GM23248 (cell line): ENCODE data around the gene MAD2L2. TPM values are rescaled to one million over a fixed set of nuclear protein-coding genes. Genes with fewer than 3 reads are reported as not detected.

Experiments used
- DNase-seq: peaks from one replicate; pipeline ENCODE4 v3.0.0-alpha.2; 2015
- H2AFZ ChIP-seq: fragments of 200-600 bp; sonication (generic); 2 replicates; pipeline ENCODE4 v1.6.1; 2016; ENCODE audit warnings: antibody characterized with exemption
- H3F3A ChIP-seq: fragments of 200-600 bp; sonication (generic); 2 replicates; pipeline ENCODE4 v1.6.1; 2016; ENCODE audit warnings: mild to moderate bottlenecking, antibody characterized with exemption, mixed run types; ENCODE audit not compliant: insufficient read depth
- H3K27ac ChIP-seq: fragments of 200-600 bp; sonication (generic); 2 replicates; pipeline ENCODE4 v1.5.1; 2016; ENCODE audit warnings: mild to moderate bottlenecking
- H3K27me3 ChIP-seq: fragments of 200-600 bp; sonication (generic); replicated peaks from 2 replicates; pipeline ENCODE4 v1.6.1; 2016; ENCODE audit warnings: mild to moderate bottlenecking; ENCODE audit not compliant: insufficient read depth
- H3K36me3 ChIP-seq: fragments of 200-600 bp; sonication (generic); 2 replicates; pipeline ENCODE4 v1.6.1; 2016; ENCODE audit warnings: low read depth, mild to moderate bottlenecking
- H3K4me1 ChIP-seq: fragments of 200-600 bp; sonication (generic); 2 replicates; pipeline ENCODE4 v1.6.1; 2016; ENCODE audit warnings: mild to moderate bottlenecking; ENCODE audit not compliant: insufficient read depth
- H3K4me2 ChIP-seq: fragments of 200-600 bp; sonication (generic); one replicate; pipeline ENCODE4 v1.6.1; 2016; ENCODE audit warnings: mild to moderate bottlenecking; ENCODE audit not compliant: unreplicated experiment
- H3K4me3 ChIP-seq: fragments of 200-600 bp; sonication (generic); 2 replicates; pipeline ENCODE4 v1.5.1; 2016; ENCODE audit warnings: mild to moderate bottlenecking
- H3K79me2 ChIP-seq: fragments of 200-600 bp; sonication (generic); 2 replicates; pipeline ENCODE4 v1.6.1; 2016; ENCODE audit warnings: mild to moderate bottlenecking; ENCODE audit not compliant: insufficient read depth
- H3K9ac ChIP-seq: fragments of 200-600 bp; sonication (generic); 2 replicates; pipeline ENCODE4 v1.6.1; 2016; ENCODE audit warnings: mild to moderate bottlenecking
- H3K9me2 ChIP-seq: fragments of 200-600 bp; sonication (generic); 2 replicates; pipeline ENCODE4 v1.6.1; 2016; ENCODE audit warnings: mixed run types, mild to moderate bottlenecking, moderate library complexity; ENCODE audit not compliant: insufficient read depth
- H3K9me3 ChIP-seq: fragments of 200-600 bp; sonication (generic); one replicate; pipeline ENCODE4 v1.6.1; 2017; ENCODE audit warnings: low read depth
- H4K20me1 ChIP-seq: fragments of 200-600 bp; sonication (generic); 2 replicates; pipeline ENCODE4 v1.6.0; 2016; ENCODE audit not compliant: insufficient read depth
- EZH2 ChIP-seq: fragments of 200-600 bp; sonication (generic); IDR thresholded peaks from 2 replicates; pipeline ENCODE4 v1.6.1; 2018; ENCODE audit warnings: antibody characterized with exemption, mild to moderate bottlenecking; ENCODE audit not compliant: insufficient read depth, poor library complexity, severe bottlenecking
- EZH2phosphoT487 ChIP-seq: fragments of 200-600 bp; sonication (generic); IDR thresholded peaks from 2 replicates; pipeline ENCODE4 v1.6.1; 2018; ENCODE audit warnings: antibody characterized with exemption, moderate library complexity, mild to moderate bottlenecking, low read depth; ENCODE audit not compliant: insufficient read depth
- WGBS, 2 experiments: methylation state at CpG; one replicate each; pipeline ENCODE4 v1.1.6; 2015 to 2017; ENCODE audit warnings: low lambda C conversion rate in 2 of 2, low coverage in 1 of 2; ENCODE audit errors: missing lambda C conversion rate in 2 of 2; 5-methylcytosine and 5-hydroxymethylcytosine counted together
- in situ Hi-C: fragments of 300-500 bp; cut with MboI; formaldehyde crosslinking; loops from 2 replicates; pipeline ENCODE4 v1.15.0; 2020
- polyA plus RNA-seq: library from polyadenylated mRNA; unstranded; fragments of >200 nt; fragmentation: Nextera tagmentation; extraction: Ambion mirVana; gene quantifications from 2 replicates; pipeline ENCODE4 v1.2.1, GENCODE V29; 2016
- total RNA-seq: library from RNA; depleted of rRNA; stranded (reverse); fragments of >200 nt; shearing (Covaris generic); gene quantifications from 2 replicates; pipeline ENCODE4 v1.2.3, GENCODE V29; 2014; rRNA removed

Gene MAD2L2
- total RNA-seq (54.5 and 61.2 TPM in 2 replicates), polyA plus RNA-seq (67.8 and 70.6 TPM in 2 replicates)

DNA sequence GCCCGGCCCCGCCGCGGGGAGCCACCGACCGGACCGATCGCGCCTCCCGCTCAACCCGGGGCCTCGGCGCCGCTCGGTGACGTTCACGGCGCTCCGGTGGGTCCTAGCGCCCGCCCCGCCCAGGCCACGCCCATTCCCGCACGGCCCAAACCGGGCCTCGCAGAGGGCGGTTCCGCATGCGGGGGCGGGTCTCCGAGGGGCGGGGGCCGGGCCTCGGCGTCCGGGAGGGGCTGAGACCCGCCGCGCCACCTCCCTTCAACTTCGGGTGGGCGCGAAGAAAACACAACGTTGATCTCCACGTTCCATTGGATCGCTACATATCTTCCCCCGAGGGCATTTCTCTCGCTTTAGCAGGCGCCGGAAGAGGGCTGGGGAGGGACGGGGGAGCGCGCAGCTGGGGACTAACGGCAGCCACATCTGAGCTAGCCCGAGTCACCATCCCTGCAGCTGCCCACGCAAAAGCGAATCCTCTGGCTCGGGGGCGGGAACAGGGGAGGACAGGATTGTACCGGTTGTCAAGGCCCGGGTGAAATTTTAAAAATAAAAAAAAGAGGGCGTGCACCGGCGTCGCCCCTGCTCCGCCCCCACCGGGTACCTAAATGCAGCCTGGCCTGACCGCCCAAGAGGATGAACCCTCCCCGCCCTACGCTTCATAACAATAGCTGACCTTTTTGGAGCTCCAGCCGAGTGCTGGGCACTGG lies at the start of gene MAD2L2:
Gene MAD2L2, minus strand, starts transcription at position 78 of the 701 bp plus-strand sequence. CDS start 547 bp downstream, outside the sequence.
- DNase-seq: peak; percentile 95
- Histone ChIP-seq H3K79me2 (peaks cover 11% of the 10 kb centered on the region; the same call in 1 of the 2 replicates), H3K9me3 (no peaks in the 10 kb centered on the region), H3F3A (peaks cover 7% of the 10 kb centered on the region; the same call in 1 of the 2 replicates), H3K36me3 (no peaks in the 10 kb centered on the region), H4K20me1 (no peaks in the 10 kb centered on the region), H3K4me3 (peak within 1 kb of the TSS; percentile 94), H3K9me2 (no peaks in the 10 kb centered on the region), H3K27ac (peak within 1 kb of the TSS; percentile 83), H3K27me3 (no peaks in the 10 kb centered on the region), H3K4me1 (0 out of 2 replicates have a peak, but pooled peaks cover 6% of the 10 kb centered on the region), H3K9ac (peak within 1 kb of the TSS; percentile 84), H3K4me2 (peak within 1 kb of the TSS; percentile 83), H2AFZ (peak within 1 kb of the TSS; percentile 88)
- 0% methylated on average over 41 to 45 of the region's 71 CpGs for WGBS, 2 experiments
- TF ChIP-seq EZH2 (no peak), EZH2phosphoT487 (no peak)
- in situ Hi-C loops: no loop called here

DNA sequence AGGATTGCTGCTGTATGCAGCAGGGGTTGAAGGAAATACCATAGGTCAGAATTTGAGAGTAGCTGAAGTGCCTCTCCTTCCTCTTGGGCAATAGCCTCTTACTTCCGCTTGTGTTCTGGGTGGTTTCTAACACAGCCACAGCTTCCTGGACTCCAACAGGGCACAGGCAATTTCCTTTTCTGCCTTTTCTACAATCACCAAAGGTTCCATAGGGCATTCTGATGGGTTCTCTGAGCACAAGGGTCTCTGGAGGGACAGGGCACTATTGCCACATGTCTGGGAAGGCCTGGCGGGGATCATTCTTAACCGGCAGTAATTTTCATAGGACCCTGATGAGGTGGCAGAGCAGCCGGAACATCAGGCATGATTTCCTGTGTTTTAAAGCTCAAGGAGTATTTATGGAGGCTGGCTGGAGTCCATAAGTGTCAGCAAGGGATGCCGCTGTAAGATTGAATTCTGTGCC lies 49.5 kb upstream of the MAD2L2 start:
- Histone ChIP-seq H3K79me2 (no peaks in the 10 kb centered on the region), H3K9ac (peak overlapping the region; percentile 56), H2AFZ (peak overlapping the region; percentile 92), H3F3A (peaks cover 8% of the 10 kb centered on the region), H4K20me1 (no peaks in the 10 kb centered on the region), H3K9me2 (no peaks in the 10 kb centered on the region), H3K4me1 (peaks cover 18% of the 10 kb centered on the region), H3K36me3 (no peaks in the 10 kb centered on the region), H3K4me3 (peak overlapping the region; percentile 52), H3K27ac (peak overlapping the region; percentile 50), H3K27me3 (no peaks in the 10 kb centered on the region), H3K4me2 (peak overlapping the region; percentile 32), H3K9me3 (no peaks in the 10 kb centered on the region)
- DNase-seq: peak; percentile 77
- no peak for TF ChIP-seq EZH2
- no peak for TF ChIP-seq EZH2phosphoT487
- 7 to 8% methylated on average over 5 of the region's 5 CpGs for WGBS, 2 experiments
- in situ Hi-C loops: no loop called here

DNA sequence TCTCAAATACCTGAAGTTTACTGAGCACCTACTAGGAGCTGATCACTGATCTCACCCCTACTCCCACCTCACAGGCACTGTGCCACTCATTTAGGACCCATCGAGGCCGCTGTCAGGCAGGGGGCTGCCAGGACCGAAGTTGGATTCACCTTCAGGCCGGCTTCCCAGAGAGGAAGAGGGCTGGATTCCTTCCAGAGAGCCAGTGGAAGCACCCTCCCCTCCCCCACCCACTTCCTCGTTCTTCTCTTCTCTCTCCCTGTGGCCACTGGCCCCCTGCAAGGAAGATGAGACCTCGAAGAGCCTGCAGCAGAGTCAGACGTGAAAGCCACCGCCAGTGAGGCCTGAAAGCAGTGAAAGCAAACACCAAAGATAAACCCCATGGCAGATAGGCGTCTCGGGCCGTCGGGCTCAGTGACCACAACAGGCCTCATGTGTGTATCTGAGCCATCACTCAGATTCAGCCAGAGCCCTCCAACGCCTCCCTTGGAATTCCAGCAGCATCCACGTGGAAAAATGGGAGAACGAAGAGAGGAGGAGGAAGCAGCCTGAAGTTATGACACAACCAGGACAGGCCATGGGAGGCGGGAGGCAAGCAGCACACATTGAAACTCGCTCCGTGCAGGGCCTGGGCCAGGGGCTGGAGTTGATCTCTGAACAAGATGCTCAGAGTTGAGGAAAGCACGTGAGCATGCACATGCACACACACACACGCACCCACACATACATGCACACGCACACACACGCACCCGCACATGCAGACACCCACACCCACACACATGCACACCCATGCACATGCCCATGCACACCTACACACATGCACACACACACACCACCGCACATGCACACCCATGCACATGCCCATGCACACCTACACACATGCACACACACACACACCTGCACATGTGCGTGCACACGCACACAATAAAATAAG lies 48.8 kb upstream of the MAD2L2 start:
- no peaks in the 10 kb centered on the region for H4K20me1 ChIP-seq
- no peaks in the 10 kb centered on the region for H3K36me3 ChIP-seq
- H3F3A ChIP-seq: 0 out of 2 replicates have a peak, but pooled peaks cover 4% of the 10 kb centered on the region
- H2AFZ ChIP-seq: no peak overlapping the region
- no peaks in the 10 kb centered on the region for H3K9me3 ChIP-seq
- H3K79me2 ChIP-seq: no peaks in the 10 kb centered on the region
- no peak overlapping the region for H3K27ac ChIP-seq
- WGBS, 2 experiments: 64% methylated on average over 25 to 26 of the region's 26 CpGs
- peaks cover 18% of the 10 kb centered on the region for H3K4me1 ChIP-seq
- TF ChIP-seq EZH2 (no peak), EZH2phosphoT487 (no peak)
- no peak overlapping the region for H3K9ac ChIP-seq
- H3K9me2 ChIP-seq: no peaks in the 10 kb centered on the region
- in situ Hi-C loops: no loop called here
- no peak overlapping the region for H3K4me3 ChIP-seq
- no peaks in the 10 kb centered on the region for H3K27me3 ChIP-seq
- H3K4me2 ChIP-seq: peak overlapping the region; percentile 32
- no peak for DNase-seq

DNA sequence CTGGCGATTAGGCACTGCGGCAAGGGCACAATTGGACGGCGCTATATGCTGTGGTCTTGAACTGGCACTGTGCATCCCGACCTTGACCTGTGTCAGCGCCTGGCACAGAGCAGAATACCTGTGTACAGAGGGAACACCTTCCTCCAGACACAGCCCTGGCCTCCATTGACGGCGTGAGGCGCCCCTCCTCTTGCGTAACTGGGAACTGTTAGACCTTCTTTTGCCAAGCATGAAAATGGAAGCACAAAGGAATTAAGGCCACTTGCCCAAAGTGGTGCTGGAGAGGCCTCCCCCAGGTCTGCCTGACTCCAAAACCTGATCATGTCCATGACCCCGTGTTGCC lies 48.2 kb upstream of the MAD2L2 start:
- Histone ChIP-seq H3K9me3 (no peaks in the 10 kb centered on the region), H3K36me3 (no peaks in the 10 kb centered on the region), H4K20me1 (no peaks in the 10 kb centered on the region), H3K4me2 (no peak overlapping the region), H3K27ac (no peak overlapping the region), H3K79me2 (no peaks in the 10 kb centered on the region), H3K4me1 (peaks cover 18% of the 10 kb centered on the region), H2AFZ (no peak overlapping the region), H3K27me3 (no peaks in the 10 kb centered on the region), H3K4me3 (no peak overlapping the region), H3F3A (0 out of 2 replicates have a peak, but pooled peaks cover 4% of the 10 kb centered on the region), H3K9ac (no peak overlapping the region), H3K9me2 (no peaks in the 10 kb centered on the region)
- DNase-seq: no peak
- in situ Hi-C loops: no loop called here
- 89 to 93% methylated on average over 11 of the region's 11 CpGs for WGBS, 2 experiments
- TF ChIP-seq EZH2 (no peak), EZH2phosphoT487 (no peak)
